ENCODE measurements around the gene TVP23C.

The TVP23C gene

DNA sequence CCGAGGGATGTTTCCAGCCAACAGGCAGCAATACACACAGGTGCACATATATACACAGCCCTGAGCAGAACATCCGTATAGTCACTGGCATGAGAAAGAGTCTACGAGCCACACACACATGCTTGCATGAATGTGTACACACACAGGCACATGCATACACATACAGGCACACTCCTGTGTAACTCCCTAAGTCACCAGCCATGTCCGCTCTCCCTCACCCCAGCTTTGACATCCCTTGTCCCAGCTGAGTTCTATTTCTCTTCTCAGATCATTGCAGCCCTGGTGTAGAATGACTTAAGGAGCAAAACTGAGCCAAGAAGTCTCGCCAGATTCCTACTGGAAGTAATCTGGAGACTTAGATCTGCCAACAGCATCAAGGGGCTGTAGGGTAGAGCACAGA, 108.9 kb downstream of the TVP23C start:
- no peaks in the 10 kb centered on the region for H3K36me3 ChIP-seq (ENCODE audit: insufficient read depth, low read length)
- no peaks in the 10 kb centered on the region for H3K9me3 ChIP-seq (ENCODE audit: low read length)
- no peak overlapping the region for H3K9ac ChIP-seq (ENCODE audit: low read length)
- H3K4me1 ChIP-seq (ENCODE audit: insufficient read depth, low read length) = peaks cover 31% of the 10 kb centered on the region
- no peak overlapping the region for H3K27ac ChIP-seq (ENCODE audit: low read depth, low read length)
- no peaks in the 10 kb centered on the region for H3K27me3 ChIP-seq (ENCODE audit: control insufficient read depth in 1 of 2, insufficient read depth in 2 of 2, low read length in 2 of 2)
- H3K4me3 ChIP-seq (ENCODE audit: low read depth in 1 of 2, low read length in 2 of 2) = no peak overlapping the region

DNA sequence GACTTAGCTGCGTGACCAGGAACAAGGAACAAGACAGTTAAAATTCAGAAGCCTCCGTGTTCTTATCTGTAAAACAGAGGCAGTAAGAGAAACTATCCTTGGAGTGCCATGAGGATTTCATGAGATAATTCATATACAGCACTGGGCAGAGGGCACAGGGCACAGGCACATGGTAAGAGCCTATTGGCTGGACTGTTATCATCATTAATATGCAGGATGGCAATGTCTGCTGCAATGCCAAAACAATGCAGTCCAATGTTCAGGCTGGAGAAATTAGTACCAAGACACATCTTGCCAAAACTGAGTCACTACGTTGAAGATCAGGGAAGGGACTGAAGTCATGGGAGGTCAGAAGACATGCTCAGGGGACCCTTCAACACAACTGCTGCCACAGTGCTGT, 109.5 kb downstream of the TVP23C start:
- Histone ChIP-seq H3K4me3 (ENCODE audit: low read depth in 1 of 2, low read length in 2 of 2) (no peak overlapping the region), H3K9ac (ENCODE audit: low read length) (no peak overlapping the region), H3K27me3 (ENCODE audit: control insufficient read depth in 1 of 2, insufficient read depth in 2 of 2, low read length in 2 of 2) (no peaks in the 10 kb centered on the region), H3K4me1 (ENCODE audit: insufficient read depth, low read length) (peaks cover 30% of the 10 kb centered on the region), H3K9me3 (ENCODE audit: low read length) (no peaks in the 10 kb centered on the region), H3K27ac (ENCODE audit: low read depth, low read length) (no peak overlapping the region), H3K36me3 (ENCODE audit: insufficient read depth, low read length) (no peaks in the 10 kb centered on the region)

DNA sequence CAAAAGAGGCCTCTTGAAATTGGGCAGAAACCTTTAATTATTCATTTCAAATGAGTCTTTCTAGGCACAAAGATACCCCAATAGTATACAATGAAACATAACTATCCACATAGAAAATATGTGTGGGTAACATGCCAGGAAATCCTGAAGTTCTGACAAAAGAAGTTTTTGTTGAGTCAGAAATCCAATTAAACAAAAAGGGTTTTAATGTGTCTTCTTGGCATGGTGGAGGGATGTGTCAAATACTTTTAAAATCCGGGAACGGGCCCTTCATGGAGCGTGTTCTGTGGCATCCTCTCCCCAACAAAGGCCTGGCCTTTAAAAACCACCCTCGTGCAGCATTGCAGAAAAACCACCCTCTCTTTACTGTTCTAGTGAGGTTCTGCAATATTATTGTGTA, 110.0 kb downstream of the TVP23C start:
- H3K36me3 ChIP-seq (ENCODE audit: insufficient read depth, low read length) = no peaks in the 10 kb centered on the region
- no peak overlapping the region for H3K27ac ChIP-seq (ENCODE audit: low read depth, low read length)
- no peaks in the 10 kb centered on the region for H3K9me3 ChIP-seq (ENCODE audit: low read length)
- no peak overlapping the region for H3K9ac ChIP-seq (ENCODE audit: low read length)
- no peak overlapping the region for H3K4me3 ChIP-seq (ENCODE audit: low read depth in 1 of 2, low read length in 2 of 2)
- no peaks in the 10 kb centered on the region for H3K27me3 ChIP-seq (ENCODE audit: control insufficient read depth in 1 of 2, insufficient read depth in 2 of 2, low read length in 2 of 2)
- H3K4me1 ChIP-seq (ENCODE audit: insufficient read depth, low read length) = peaks cover 25% of the 10 kb centered on the region

DNA sequence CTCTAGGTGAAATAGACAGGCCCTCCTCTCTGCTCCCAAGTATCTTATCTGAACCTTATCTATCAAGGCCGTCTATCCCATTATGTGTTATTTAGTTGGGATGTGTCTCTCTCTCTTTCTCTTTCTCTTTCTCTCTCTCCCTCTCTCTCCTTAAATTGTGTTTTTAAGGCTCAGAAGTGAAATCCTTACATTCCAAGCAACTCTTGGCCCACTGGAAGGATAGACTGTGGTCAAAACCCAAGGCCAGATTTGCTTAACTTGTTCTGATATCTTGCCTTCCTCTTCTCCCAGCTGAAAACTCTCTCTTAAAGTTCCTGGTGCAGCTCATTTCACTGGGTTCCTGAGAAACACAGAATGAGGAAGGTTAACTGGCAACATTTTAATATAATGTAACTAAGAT, 110.5 kb downstream of the TVP23C start:
- no peak overlapping the region for H3K9ac ChIP-seq (ENCODE audit: low read length)
- H3K27me3 ChIP-seq (ENCODE audit: control insufficient read depth in 1 of 2, insufficient read depth in 2 of 2, low read length in 2 of 2) = no peaks in the 10 kb centered on the region
- H3K27ac ChIP-seq (ENCODE audit: low read depth, low read length) = no peak overlapping the region
- no peaks in the 10 kb centered on the region for H3K9me3 ChIP-seq (ENCODE audit: low read length)
- H3K36me3 ChIP-seq (ENCODE audit: insufficient read depth, low read length) = no peaks in the 10 kb centered on the region
- peaks cover 20% of the 10 kb centered on the region for H3K4me1 ChIP-seq (ENCODE audit: insufficient read depth, low read length)
- H3K4me3 ChIP-seq (ENCODE audit: low read depth in 1 of 2, low read length in 2 of 2) = no peak overlapping the region

Measured in muscle layer of colon (tissue), 2 donors.